NCI-H226 (cell line): ENCODE data around the gene FMNL2.

Experiments
- DNase-seq: peaks from one replicate; pipeline ENCODE4 v3.0.0-alpha.2; 2015

The FMNL2 gene

DNA sequence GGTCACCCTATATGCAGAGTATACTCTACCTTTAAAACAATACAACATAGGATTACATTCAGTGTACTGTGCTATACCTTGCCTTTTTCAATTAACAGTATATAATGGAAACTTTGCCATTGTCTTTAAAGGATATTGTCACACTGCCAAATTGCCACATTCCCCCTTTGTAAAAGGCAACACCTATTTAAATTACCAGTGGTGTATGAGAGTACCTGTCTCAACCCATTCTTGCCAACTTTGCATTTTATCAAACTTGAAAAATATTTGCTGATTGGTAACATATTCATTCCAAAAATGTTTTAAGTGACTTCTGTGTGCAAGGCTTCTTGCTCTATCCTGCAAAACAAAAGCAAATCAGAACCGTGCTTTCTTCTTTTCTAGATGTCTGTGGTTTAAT is 92.9 kb downstream of the FMNL2 start:
- DNase-seq: no peak

DNA sequence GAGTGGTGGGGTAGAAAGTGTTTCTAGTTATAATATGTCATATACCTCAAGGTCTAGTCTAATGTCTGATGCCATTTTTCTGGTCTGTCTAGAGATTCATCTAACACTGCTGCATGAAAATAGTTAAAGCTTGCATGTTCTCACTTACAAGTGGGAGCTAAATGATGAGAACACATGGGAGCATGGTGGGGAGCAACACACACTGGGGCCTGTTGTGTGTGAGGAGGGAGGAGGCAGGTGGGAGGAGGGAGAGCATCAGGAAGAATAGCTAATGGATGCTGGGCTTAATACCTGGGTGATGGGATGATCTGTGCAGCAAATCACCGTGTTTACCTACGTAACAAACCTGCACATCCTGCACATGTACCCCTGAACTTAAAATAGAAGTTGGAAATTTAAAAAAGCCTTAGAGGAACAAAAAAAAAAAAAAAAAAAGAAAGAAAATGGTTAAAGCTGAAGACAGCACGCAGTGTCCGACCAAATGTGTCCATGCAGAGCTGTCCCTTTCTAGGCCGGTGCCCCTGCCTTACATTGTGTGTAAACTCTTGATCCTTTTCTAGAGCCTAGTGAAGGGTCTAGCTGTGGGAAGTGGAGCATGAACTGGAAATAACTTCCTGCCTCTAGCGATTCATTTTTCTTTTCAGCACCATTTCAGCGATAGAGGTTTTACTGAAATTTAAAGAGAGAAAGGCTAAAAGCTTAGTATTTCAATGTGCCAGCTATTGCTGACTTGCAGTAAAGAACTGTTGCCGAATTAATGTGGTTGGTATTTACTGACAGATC is 94.0 kb downstream of the FMNL2 start:
- DNase-seq: no peak

DNA sequence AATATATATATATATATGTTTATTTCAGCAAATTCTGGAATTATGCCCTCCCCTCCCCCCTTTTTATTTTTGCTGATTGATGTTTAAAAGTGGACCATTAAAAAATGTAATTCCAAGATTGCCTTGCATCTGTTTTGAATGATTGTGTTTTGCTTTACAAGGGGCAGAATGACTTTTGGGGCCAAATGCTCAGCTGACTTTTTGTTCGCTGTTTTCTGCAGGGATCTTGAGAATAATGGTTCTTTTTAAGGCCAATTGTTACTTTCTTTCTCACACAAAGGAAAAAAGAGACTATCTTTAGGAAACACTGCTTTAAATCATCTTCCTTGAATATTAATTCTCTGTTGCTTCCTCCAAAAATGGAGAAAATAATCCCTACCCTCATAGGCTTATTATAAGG is 95.9 kb downstream of the FMNL2 start:
- no peak for DNase-seq

DNA sequence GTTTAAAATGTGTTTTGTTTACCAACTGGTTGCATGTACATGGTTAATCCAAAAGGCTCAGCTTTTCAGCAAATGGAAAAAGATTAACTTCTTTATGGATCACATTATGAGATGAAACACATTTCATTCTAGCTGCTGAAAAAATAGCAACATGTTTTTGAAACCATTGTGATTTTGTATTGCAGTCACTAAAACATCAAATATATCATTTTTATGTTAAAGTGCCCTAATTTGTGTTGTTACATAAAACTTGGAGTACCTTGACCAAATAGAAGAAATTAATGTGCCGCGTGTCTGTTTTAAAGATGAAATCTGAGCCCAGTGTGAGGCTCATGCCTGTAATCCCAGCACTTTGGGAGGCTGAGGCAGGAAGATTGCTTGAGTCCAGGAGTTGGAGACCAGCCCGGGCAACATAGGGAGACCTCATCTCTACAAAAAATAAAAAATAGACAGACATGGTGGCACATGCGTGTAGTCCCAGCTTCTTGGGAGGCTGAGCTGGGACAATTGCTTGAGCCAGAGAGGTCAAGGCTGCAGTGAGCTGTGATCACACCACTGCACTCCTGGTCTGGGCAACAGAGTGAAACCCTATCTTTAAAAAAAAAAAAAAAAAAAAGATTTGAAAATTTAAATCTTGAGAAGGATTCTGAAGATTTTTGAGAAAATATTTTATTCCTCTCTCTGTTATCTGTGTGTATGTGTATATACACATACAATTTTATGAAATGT is 96.6 kb downstream of the FMNL2 start:
- no peak for DNase-seq

- peak; percentile 89 for DNase-seq
Measured at GRCh38 chr2:152432206-152432653, 97.3 kb downstream of the FMNL2 start.

- DNase-seq: no peak
Measured at GRCh38 chr2:152432765-152433164, 97.8 kb downstream of the FMNL2 start.

- no peak for DNase-seq
Measured at GRCh38 chr2:152433289-152433688, 98.3 kb downstream of the FMNL2 start.

DNA sequence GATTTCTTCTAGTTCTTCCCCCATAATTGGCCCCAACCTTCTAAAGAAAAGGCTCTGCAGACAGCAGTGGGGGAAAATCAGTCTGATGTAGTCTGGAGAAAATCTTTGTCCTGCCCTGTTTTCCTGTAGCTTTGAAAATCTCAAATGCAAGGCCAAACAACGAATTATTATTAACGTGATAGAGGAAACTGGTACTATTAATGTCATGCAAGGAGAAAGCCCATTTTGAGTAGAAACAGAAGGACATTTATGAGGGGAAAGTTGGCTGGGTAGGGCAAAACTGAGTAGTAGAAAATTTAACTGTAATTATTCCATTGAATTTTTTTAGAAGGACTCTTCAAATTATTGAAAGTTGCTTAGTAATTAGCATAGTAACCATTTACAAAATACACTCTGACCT is 98.8 kb downstream of the FMNL2 start:
- DNase-seq: no peak

DNA sequence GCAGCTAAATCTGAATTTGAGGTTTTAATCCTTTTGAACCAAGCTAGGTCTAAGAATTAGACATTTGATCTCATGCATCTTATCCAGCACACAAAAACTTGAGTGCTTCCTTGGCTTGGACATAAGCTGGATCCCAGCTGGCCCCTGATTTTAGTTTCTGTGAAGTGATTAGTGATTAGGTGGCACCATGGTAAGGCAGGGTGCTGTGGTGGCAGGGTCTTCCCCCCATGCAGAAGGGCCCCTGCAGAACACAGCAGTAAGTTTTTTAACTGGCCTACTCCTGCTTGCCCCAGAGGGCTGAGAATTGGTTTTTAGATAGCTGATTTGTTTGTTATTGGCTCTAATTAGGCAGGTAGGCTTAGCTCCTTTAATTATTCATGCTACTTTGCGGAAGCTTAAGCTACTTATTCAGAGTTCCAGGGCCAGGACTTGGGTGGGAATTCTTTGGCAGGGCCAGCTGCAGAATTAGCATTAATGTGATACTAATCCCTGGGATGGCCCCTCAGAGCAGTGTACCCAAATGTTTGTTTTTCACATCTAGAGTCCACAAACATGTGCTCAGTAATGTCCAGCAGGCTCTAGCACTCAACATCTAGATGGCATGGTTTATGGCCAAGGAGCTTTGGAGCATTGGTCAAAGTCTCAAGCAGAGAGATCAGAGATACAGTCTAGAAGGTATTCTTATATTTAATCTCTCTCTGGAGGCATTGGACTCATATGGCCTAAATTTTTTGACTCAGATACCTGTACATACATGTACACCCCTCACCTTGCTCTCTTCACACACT is 99.6 kb downstream of the FMNL2 start:
- no peak for DNase-seq

GRCh38 chr2:152436148-152436547 is 101.2 kb downstream of the FMNL2 start:
- DNase-seq: no peak

DNA sequence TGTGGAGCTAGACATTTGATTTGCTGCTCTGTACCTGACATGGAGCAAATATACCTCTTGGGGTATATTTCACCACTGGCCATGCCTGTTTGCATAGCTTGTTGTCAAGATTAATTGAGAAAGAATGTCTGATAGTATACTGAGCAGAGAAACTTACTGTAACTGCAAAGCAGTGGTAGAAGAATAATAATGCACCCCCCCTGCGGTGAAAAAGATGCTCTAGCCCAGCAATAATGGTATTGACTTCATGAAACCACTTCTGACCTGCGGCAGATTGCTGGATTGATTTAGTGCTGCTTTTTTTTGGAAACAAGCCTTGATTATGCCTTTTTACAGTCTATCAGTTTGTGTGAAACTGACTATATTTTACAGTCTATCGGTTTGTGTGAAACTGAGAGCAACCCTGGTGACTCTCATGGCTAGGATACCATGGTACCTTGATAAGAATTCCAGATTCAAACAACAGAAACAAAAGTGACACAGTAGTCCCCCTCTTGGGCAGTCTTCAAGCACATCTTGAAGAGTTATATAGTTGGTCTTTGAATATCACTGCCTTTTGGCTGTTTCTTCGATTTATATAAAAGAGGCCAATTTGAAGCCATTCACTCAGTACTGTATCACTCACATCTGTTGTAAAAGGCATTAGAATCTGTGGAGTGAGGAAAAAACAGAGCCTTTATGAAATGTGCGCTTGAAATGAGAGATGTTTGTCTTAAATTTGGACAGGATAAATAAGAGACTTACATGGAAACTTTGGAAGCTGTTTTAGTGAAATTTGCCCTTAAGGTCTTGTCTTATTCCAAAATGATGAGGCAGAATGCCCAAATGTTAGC is 102.5 kb downstream of the FMNL2 start:
- DNase-seq: no peak

DNA sequence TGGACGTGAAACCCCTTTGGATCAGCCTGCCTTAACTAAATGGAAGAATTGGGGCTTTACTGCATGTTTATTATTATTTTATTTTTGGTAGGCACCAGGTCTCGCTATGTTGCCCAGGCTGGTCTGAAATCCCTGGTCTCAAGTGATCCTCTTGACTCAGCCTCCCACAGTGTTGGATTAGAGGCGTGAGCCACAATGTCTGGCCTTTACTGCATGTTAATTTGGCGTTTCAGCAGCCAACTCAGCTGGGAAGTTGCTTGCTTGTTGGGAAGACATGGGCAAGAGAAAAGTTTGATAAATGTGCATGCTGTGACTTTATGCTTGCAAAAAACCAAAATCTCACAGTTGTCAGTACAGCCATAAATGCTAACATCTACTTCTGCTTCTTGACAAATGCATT is 105.1 kb downstream of the FMNL2 start:
- DNase-seq: no peak

DNA sequence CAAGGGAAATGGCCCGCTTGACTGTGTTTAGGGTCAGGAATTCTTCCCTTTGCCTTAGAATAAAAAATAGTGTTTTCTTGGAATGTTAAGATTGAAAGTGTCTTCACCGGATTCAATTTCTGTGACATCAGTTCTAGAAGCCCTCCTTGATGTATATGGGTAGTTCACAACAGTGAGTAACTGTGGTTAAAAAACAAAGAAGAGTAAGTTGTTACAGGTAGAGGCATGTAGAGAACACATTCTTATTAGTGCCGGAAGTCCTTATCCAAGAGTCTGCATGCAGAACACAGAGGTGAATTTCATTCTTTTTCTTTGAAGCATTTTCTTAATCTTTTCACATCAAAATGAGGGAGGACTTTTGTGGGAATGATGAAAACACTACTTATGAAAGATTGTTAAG is 105.5 kb downstream of the FMNL2 start:
- DNase-seq: no peak

- no peak for DNase-seq
Measured at GRCh38 chr2:152441961-152442360, 107.0 kb downstream of the FMNL2 start.

DNA sequence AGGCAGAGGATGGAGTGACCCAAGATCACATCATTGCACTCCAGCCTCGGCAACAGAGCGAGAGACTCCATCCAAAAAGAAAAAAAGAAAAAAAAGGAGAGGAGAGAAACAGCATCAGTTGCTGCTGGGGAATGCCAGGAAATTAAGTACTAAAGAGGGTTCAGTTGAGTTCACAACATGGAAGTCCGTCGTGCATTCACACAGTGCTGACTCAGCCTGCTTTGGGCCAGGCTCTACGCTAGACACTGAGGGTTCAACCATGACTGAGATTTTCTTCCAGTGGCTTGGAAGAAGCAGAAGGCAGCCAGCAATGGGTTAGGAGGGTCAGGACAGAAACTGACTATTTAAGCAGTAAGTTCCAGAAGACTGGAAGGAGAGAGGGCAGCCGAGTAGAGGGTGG is 108.8 kb downstream of the FMNL2 start:
- no peak for DNase-seq

GRCh38 chr2:152444448-152444847 is 109.5 kb downstream of the FMNL2 start:
- DNase-seq: no peak

GRCh38 chr2:152445375-152445774 is 110.4 kb downstream of the FMNL2 start:
- DNase-seq: no peak

GRCh38 chr2:152445791-152446201 is 110.8 kb downstream of the FMNL2 start:
- DNase-seq: peak; percentile 80

- no peak for DNase-seq
Measured at GRCh38 chr2:152446213-152446612, 111.2 kb downstream of the FMNL2 start.

DNA sequence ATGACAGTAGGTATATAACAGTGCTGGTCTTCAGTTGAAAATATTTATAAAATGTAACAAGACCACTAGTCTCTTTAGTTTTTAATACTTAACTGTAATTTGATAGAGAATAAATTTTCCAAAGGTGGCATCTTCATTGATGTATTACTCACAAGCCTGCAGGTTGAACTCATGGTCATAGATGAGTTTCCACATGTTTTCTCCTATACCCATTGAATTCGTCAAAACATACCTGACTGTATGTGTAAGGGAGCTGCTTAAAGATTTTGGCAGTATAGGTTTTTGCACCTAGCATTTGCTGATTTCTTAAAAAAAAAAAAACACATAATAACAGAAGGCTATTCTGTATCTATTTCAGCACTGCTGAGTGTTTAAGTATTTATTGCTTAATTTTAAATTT is 112.9 kb downstream of the FMNL2 start:
- DNase-seq: no peak

- DNase-seq: no peak
Measured at GRCh38 chr2:152448606-152449005, 113.6 kb downstream of the FMNL2 start.

- no peak for DNase-seq
Measured at GRCh38 chr2:152449578-152449977, 114.6 kb downstream of the FMNL2 start.

- no peak for DNase-seq
Measured at GRCh38 chr2:152450176-152450575, 115.2 kb downstream of the FMNL2 start.
